Lower leg skin (tissue), 4 donors: ENCODE measurements around the gene NKD2. TPM values are rescaled to one million over a fixed set of nuclear protein-coding genes. Genes with fewer than 3 reads are reported as not detected.
"Not testable (repeated sequence)": the region's sequence is repeated elsewhere in the genome, so short reads cannot be mapped to it uniquely, and the experiment has no call there.

ENCODE experiments used
- DNase-seq, 2 donors: peaks; one replicate each; pipeline ENCODE4 v3.0.0-alpha.2; 2019; ENCODE audit warnings: low spot score in 2 of 2
- H3K4me3 ChIP-seq: fragments of 200-600 bp; sonication (generic); 2 replicates; pipeline ENCODE4 v1.5.1; 2017; ENCODE audit warnings: mild to moderate bottlenecking, low read depth; ENCODE audit not compliant: poor library complexity, severe bottlenecking
- POLR2A ChIP-seq, 2 donors: fragments of 450-650 bp; IDR thresholded peaks; one replicate each; pipeline ENCODE4 v1.6.1; 2016 to 2017; ENCODE audit warnings: antibody characterized with exemption in 2 of 2, mild to moderate bottlenecking in 1 of 2, moderate library complexity in 1 of 2
- WGBS, 2 donors: methylation state at CpG; one replicate each; pipeline ENCODE4 v1.1.5; 2018; 5-methylcytosine and 5-hydroxymethylcytosine counted together
- intact Hi-C: fragments of 100-400 bp; cut with DNase I; formaldehyde crosslinking; loops from one replicate; pipeline ENCODE4 v1.15.0; 2023; ENCODE audit warnings: low total_unique reads
- total RNA-seq, 4 donors: library from RNA; depleted of rRNA; stranded (reverse); fragments of >200 nt; gene quantifications; one replicate each; pipeline ENCODE4 v1.1.0, GENCODE V29; 2016
- TF ChIP-seq, protein P1 (sequence below), 3 donors: fragments of 450-650 bp; IDR thresholded peaks; one replicate each; pipeline ENCODE4 v1.5.1; 2016; ENCODE audit warnings: antibody characterized with exemption in 3 of 3, mild to moderate bottlenecking in 3 of 3, moderate library complexity in 2 of 3

NKD2 gene
- total RNA-seq, 4 donors from 2014 or later, result 2.7 to 9.4 (median 3.5) TPM

DNA sequence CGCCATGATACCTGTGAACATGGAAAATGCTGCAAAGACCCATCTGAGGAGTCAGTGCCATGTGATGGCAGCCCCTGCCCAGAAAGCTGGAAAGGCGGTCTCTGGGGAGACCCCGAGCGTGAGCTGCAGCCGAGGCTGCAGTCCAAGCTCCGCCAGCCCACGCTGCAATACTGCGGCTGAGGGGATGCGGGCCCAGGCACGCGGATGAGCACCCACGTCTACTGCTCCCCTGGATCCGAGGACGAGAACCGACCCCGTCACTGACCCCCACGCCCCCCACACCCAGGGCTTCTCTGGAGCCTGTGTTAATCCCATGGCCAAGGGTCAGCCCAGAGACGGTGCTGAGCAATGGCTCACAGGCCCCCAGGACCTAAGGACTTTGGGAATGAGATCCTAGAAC is 70.9 kb downstream of the NKD2 start:
- intact Hi-C loops, result no loop called here
- H3K4me3 ChIP-seq, result no peak overlapping the region
- no peak for TF ChIP-seq POLR2A (IDR thresholded peaks at IDR 0.05)
- TF ChIP-seq, protein P1, sequence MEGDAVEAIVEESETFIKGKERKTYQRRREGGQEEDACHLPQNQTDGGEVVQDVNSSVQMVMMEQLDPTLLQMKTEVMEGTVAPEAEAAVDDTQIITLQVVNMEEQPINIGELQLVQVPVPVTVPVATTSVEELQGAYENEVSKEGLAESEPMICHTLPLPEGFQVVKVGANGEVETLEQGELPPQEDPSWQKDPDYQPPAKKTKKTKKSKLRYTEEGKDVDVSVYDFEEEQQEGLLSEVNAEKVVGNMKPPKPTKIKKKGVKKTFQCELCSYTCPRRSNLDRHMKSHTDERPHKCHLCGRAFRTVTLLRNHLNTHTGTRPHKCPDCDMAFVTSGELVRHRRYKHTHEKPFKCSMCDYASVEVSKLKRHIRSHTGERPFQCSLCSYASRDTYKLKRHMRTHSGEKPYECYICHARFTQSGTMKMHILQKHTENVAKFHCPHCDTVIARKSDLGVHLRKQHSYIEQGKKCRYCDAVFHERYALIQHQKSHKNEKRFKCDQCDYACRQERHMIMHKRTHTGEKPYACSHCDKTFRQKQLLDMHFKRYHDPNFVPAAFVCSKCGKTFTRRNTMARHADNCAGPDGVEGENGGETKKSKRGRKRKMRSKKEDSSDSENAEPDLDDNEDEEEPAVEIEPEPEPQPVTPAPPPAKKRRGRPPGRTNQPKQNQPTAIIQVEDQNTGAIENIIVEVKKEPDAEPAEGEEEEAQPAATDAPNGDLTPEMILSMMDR (IDR thresholded peaks at IDR 0.05), result no peak
- 96 to 99% methylated on average over 5 to 12 of the region's 18 CpGs for WGBS, 2 donors
- no peak for DNase-seq

DNA sequence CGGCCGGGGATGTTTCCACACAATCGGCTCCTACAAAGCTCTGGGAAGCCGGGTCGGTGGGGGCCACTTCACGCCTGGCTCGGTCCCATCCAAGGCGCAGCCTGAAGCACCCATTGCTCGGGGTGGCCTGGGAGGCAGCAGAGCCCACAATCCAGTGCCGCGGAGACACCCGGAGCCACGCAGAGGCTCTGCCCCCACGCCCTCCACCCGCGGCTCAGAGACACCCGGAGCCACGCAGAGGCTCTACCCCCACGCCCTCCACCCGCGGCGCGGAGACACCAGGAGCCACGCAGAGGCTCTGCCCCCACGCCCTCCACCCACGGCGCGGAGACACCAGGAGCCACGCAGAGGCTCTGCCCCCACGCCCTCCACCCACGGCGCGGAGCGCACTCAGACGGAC is 71.4 kb downstream of the NKD2 start:
- intact Hi-C loops, result no loop called here
- TF ChIP-seq POLR2A (IDR thresholded peaks at IDR 0.05), result no peak
- TF ChIP-seq, protein P1 (IDR thresholded peaks at IDR 0.05), result no peak
- no peak overlapping the region for H3K4me3 ChIP-seq
- no peak for DNase-seq
- 92% methylated on average over 20 of the region's 35 CpGs; no CpG with 5 or more reads in 1 of the 2 donors for WGBS, 2 donors

DNA sequence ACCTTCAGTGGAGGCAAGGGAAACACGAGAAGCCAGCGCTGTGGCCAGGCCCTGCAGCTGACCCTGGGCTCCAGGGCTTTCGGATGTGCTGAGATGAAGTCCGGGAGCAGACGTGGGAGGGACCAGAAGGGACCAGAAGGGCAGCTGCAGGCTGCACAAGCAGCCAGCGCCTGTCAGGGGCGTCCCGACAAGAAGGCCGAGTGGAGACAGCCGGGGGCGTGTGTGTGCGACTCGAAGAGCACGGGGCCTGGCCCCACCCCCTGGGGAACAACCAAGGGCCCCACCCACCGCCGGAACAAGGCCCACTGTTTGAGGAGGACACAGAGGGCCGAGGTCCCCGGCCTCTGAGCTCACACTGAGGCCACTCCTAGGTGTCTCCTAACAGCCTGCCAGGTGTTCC is 71.8 kb downstream of the NKD2 start:
- no peak overlapping the region for H3K4me3 ChIP-seq
- WGBS, 2 donors, result 83% methylated on average over 15 to 18 of the region's 18 CpGs
- intact Hi-C loops, result no loop called here
- TF ChIP-seq POLR2A (IDR thresholded peaks at IDR 0.05), result no peak
- TF ChIP-seq, protein P1 (IDR thresholded peaks at IDR 0.05), result no peak
- DNase-seq, result no peak

DNA sequence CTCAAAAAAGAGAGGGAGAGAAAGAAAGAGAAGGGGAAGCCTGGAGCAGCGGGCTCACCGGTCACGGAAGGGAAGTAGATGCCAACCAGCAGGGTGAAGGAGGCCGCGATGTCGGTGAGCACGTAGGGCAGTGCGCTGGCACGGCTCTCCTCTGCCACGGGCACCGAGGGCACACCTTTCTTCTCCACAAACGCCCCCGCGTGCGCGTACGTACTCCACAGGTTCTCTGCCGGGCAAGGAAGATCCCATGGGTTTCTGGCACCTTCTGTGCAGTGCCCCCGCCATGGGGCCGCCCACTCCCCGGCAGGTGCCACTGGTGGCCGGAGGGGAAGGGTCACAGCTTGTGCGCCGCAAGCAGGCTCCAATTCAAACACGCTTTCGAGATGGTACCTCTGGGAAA is 72.9 kb downstream of the NKD2 start:
- WGBS, 2 donors, result 86 to 91% methylated on average over 25 to 26 of the region's 26 CpGs
- intact Hi-C loops, result no loop called here
- TF ChIP-seq POLR2A (IDR thresholded peaks at IDR 0.05), result no peak
- TF ChIP-seq, protein P1 (IDR thresholded peaks at IDR 0.05), result no peak
- no peak overlapping the region for H3K4me3 ChIP-seq
- no peak for DNase-seq

DNA sequence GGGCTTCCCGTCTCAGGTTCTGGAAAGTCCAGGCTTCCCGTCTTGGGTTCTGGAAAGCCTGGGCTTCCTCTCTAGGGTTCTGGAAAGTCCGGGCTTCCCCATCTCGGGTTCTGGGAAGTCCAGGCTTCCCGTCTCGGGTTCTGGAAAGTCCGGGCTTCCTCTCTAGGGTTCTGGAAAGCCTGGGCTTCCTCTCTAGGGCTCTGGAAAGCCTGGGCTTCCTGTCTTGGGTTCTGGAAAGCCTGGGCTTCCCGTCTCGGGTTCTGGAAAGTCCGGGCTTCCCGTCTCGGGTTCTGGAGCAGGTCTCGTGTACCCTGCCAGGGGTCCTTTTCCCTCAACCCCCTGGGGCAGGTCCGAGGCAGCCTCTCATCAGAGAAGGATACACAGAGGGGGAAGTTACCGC is 74.4 kb downstream of the NKD2 start:
- WGBS, 2 donors, result 82 to 88% methylated on average over 14 to 15 of the region's 15 CpGs
- H3K4me3 ChIP-seq, intact Hi-C loops, DNase-seq: not testable (repeated sequence)

DNA sequence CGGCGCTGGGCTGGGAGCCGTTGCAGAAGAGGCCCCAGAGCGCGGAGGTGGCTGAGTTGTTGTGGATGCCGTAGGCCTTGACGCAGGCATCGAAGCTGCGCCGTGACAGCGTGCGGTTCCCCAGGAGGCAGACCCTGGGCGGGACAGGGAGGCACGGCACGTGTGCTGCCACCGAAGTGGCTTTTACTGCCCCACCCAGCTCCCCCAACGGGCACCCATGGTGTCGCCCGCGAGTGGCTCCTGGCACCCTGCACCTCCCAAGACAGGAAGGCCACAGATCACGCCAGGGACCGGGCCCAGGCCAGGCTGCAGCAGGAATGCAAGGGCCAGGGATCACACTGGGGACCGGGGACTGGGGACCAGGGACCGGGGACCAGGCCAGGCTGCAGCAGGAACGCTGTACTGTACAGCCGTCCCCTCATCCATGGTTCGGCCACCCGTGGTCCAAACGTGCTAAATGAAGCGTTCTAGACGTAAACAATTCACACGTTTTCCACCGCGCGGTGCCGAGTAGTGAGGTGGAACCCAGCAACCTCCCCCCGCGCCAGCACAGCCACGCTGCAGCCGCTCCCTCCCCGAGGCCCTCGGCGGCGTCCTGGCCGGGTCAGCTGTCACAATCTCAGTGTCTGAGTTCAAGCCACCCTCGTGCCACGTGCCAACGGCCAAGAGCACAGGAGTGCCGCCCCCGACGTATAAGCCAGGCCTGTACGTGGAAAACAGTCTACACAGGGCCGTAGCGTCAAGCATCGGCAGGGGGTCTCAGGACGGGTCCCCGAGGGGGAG is 75.4 kb downstream of the NKD2 start:
- DNase-seq, result no peak
- TF ChIP-seq, protein P1 (IDR thresholded peaks at IDR 0.05), result no peak
- TF ChIP-seq POLR2A (IDR thresholded peaks at IDR 0.05), result no peak
- no peak overlapping the region for H3K4me3 ChIP-seq
- WGBS, 2 donors, result 91 to 95% methylated on average over 43 to 45 of the region's 57 CpGs
- intact Hi-C loops, result no loop called here
